ENCODE results near the gene MARK2. TPM values are rescaled to one million over a fixed set of nuclear protein-coding genes. Genes with fewer than 3 reads are reported as not detected.

MARK2 gene
- total RNA-seq, 2 donors from 2014 or later = 32.2 to 33.9 TPM

- Histone ChIP-seq H3K9me3 (no peaks in the 10 kb centered on the region), H3K27ac (peak overlapping the region in 1 of 4 donors; percentile 12), H3K4me1 (peaks cover 54% of the 10 kb centered on the region), H3K27me3 (no peaks in the 10 kb centered on the region), H3K4me3 (no peak overlapping the region), H3K36me3 (replicated peaks in 1 of 2; ENCODE audit: insufficient read depth in 1 of 2, low read depth in 2 of 2) (no peaks in the 10 kb centered on the region)
- no peak for DNase-seq
- no peak for ATAC-seq
- TF ChIP-seq POLR2A (IDR thresholded peaks at IDR 0.05) = no peak
- TF ChIP-seq CTCF (IDR thresholded peaks at IDR 0.05) = no peak
- WGBS, 2 donors = 86 to 88% methylated on average over 6 of the region's 6 CpGs
- intact Hi-C loops (cut with DNase I) = no loop called here
Observed at GRCh38 chr11:63883791-63884190, 44.9 kb downstream of the MARK2 start.

GRCh38 chr11:63884196-63884932, 45.5 kb downstream of the MARK2 start:
- 66 to 70% methylated on average over 4 of the region's 4 CpGs for WGBS, 2 donors
- intact Hi-C loops (cut with DNase I) = no loop called here
- ATAC-seq = no peak
- TF ChIP-seq POLR2A (IDR thresholded peaks at IDR 0.05) (no peak), CTCF (IDR thresholded peaks at IDR 0.05) (no peak)
- Histone ChIP-seq H3K9me3 (no peaks in the 10 kb centered on the region), H3K27me3 (no peaks in the 10 kb centered on the region), H3K4me3 (no peak overlapping the region), H3K36me3 (replicated peaks in 1 of 2; ENCODE audit: insufficient read depth in 1 of 2, low read depth in 2 of 2) (no peaks in the 10 kb centered on the region), H3K27ac (peak overlapping the region in 1 of 4 donors; percentile 12), H3K4me1 (peaks cover 54% of the 10 kb centered on the region)
- no peak for DNase-seq

GRCh38 chr11:63887386-63887999, 48.6 kb downstream of the MARK2 start:
- no peaks in the 10 kb centered on the region for H3K9me3 ChIP-seq
- 31 to 36% methylated on average over 6 of the region's 6 CpGs for WGBS, 2 donors

GRCh38 chr11:63888170-63889086, 49.5 kb downstream of the MARK2 start:
- Histone ChIP-seq H3K4me3 (peak overlapping the region; percentile 4), H3K4me1 (peaks cover 71% of the 10 kb centered on the region), H3K36me3 (replicated peaks in 1 of 2; ENCODE audit: insufficient read depth in 1 of 2, low read depth in 2 of 2) (peaks cover 0 to 2% of the 10 kb centered on the region in 2 donors), H3K27me3 (no peaks in the 10 kb centered on the region), H3K27ac (peak overlapping the region; percentile 89 to 98 (median 92)), H3K9me3 (no peaks in the 10 kb centered on the region)
- ATAC-seq (peak; percentile 89), DNase-seq (peak; percentile 78 to 87 (median 84))
- intact Hi-C loops (cut with DNase I) = no loop called here
- TF ChIP-seq POLR2A (IDR thresholded peaks at IDR 0.05) = peak in 2 of 3 donors; percentile 47 to 54
- peak in 3 of 7 experiments; percentile 14 to 27 (median 15) for TF ChIP-seq CTCF (IDR thresholded peaks at IDR 0.05)
- WGBS, 2 donors = 3 to 5% methylated on average over 18 to 25 of the region's 25 CpGs

More at GRCh38 chr11:63887386-63887999, 48.6 kb downstream of the MARK2 start:
- no peak for DNase-seq
- Histone ChIP-seq H3K27me3 (no peaks in the 10 kb centered on the region), H3K4me3 (no peak overlapping the region), H3K36me3 (replicated peaks in 1 of 2; ENCODE audit: insufficient read depth in 1 of 2, low read depth in 2 of 2) (peaks cover 0 to 2% of the 10 kb centered on the region in 2 donors), H3K27ac (peak overlapping the region; percentile 89 to 98 (median 92)), H3K4me1 (peaks cover 72% of the 10 kb centered on the region)
- no peak for TF ChIP-seq CTCF (IDR thresholded peaks at IDR 0.05)
- intact Hi-C loops (cut with DNase I) = no loop called here
- ATAC-seq = no peak

All from body of pancreas (tissue), 4 donors.